Chondrocyte (in vitro differentiated cells): ENCODE data around the gene TMEM151A. TPM values are rescaled to one million over a fixed set of nuclear protein-coding genes. Genes with fewer than 3 reads are reported as not detected.
A peak's percentile ranks its signal among the peaks of the same experiment; 100 is the strongest.
"Not testable (repeated sequence)": the region's sequence is repeated elsewhere in the genome, so short reads cannot be mapped to it uniquely, and the experiment has no call there.

Experiments used
- DNase-seq: peaks from one replicate; pipeline ENCODE4 v3.0.0; 2021; ENCODE audit warnings: mixed read lengths, low spot score
- H3K27ac Mint-ChIP-seq: one replicate; pipeline ENCODE4 v1.8.0; 2021; ENCODE audit warnings: mild to moderate bottlenecking, moderate library complexity, mixed read lengths; ENCODE audit not compliant: unreplicated experiment
- H3K27me3 Mint-ChIP-seq: 2 replicates; pipeline ENCODE4 v1.8.0; 2021; ENCODE audit warnings: low read depth, mixed read lengths
- H3K36me3 Mint-ChIP-seq: 2 replicates; pipeline ENCODE4 v1.8.0; 2021; ENCODE audit warnings: low read depth, mixed read lengths
- H3K4me1 Mint-ChIP-seq: 2 replicates; pipeline ENCODE4 v1.8.0; 2021; ENCODE audit warnings: low read depth, mild to moderate bottlenecking, mixed read lengths
- H3K4me3 Mint-ChIP-seq: one replicate; pipeline ENCODE4 v1.8.0; 2021; ENCODE audit warnings: mild to moderate bottlenecking, moderate library complexity, mixed read lengths; ENCODE audit not compliant: unreplicated experiment
- H3K9me3 Mint-ChIP-seq: 2 replicates; pipeline ENCODE4 v1.8.0; 2021; ENCODE audit warnings: low read depth, mixed read lengths
- total RNA-seq: library from RNA; stranded (reverse); gene quantifications from 3 replicates; pipeline ENCODE4 v1.2.1, GENCODE V29; 2021
- TF ChIP-seq, protein P1 (sequence below): fragments of 200-600 bp; sonication (generic); IDR thresholded peaks from 2 replicates; pipeline ENCODE4 v1.5.0; 2021; ENCODE audit warnings: antibody characterized with exemption, mild to moderate bottlenecking, moderate library complexity

Gene TMEM151A
- total RNA-seq, 1 donor from 2014 or later, result 4.7 TPM

DNA sequence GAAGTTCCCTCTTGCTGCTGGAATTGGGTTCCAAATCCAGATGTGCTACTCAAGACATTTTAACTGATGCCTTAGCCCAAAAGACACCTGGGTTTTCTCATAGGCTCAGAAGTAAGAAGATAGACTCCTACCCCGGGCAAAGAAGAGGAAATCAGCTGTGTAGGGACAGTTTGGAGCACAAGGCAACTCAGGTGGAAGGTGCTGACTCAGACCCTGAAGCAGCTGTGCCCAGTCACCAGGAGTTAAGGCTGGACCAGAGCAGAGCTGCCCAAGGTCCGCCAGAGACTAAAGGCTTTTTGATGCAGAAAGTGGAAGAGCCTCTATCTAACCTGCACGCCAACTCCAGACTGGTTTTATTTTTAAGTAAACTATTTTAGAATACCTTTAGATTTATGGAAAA lies 43.9 kb upstream of the TMEM151A start:
- TF ChIP-seq, protein P1, sequence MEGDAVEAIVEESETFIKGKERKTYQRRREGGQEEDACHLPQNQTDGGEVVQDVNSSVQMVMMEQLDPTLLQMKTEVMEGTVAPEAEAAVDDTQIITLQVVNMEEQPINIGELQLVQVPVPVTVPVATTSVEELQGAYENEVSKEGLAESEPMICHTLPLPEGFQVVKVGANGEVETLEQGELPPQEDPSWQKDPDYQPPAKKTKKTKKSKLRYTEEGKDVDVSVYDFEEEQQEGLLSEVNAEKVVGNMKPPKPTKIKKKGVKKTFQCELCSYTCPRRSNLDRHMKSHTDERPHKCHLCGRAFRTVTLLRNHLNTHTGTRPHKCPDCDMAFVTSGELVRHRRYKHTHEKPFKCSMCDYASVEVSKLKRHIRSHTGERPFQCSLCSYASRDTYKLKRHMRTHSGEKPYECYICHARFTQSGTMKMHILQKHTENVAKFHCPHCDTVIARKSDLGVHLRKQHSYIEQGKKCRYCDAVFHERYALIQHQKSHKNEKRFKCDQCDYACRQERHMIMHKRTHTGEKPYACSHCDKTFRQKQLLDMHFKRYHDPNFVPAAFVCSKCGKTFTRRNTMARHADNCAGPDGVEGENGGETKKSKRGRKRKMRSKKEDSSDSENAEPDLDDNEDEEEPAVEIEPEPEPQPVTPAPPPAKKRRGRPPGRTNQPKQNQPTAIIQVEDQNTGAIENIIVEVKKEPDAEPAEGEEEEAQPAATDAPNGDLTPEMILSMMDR, result no peak
- no peak for DNase-seq
- no peaks in the 10 kb centered on the region for H3K9me3 Mint-ChIP-seq
- no peak overlapping the region for H3K27ac Mint-ChIP-seq
- no peaks in the 10 kb centered on the region for H3K27me3 Mint-ChIP-seq
- H3K4me3 Mint-ChIP-seq, result no peak overlapping the region
- peaks cover 24% of the 10 kb centered on the region for H3K36me3 Mint-ChIP-seq
- no peaks in the 10 kb centered on the region for H3K4me1 Mint-ChIP-seq

- no peaks in the 10 kb centered on the region for H3K27me3 Mint-ChIP-seq
- H3K27ac Mint-ChIP-seq, result no peak overlapping the region
- TF ChIP-seq, protein P1, result no peak
- peaks cover 24% of the 10 kb centered on the region for H3K36me3 Mint-ChIP-seq
- no peaks in the 10 kb centered on the region for H3K9me3 Mint-ChIP-seq
- no peak for DNase-seq
- no peaks in the 10 kb centered on the region for H3K4me1 Mint-ChIP-seq
- H3K4me3 Mint-ChIP-seq, result no peak overlapping the region
Measured at GRCh38 chr11:66248903-66249302, 42.8 kb upstream of the TMEM151A start.

DNA sequence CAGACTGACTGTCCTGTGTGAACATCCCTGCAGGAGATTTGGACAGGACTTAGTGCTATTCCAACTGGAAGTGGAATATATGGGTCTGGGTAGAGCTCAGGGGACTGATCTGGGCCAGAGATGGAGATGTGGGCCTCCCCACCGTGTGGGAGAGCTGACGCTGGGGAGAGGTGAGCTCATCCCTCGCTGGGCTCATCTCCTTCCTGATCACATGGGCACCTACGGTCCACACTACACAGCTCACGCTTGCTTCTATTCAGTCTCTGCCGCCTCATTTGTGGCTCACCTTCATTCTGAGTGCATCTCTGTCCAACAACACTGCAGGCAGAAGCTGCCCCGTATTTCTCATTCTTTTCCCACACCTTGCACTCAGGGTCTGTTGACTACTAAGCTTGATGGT lies 39.9 kb upstream of the TMEM151A start:
- H3K4me1 Mint-ChIP-seq, result peaks cover 3% of the 10 kb centered on the region
- H3K36me3 Mint-ChIP-seq, result peaks cover 19% of the 10 kb centered on the region
- DNase-seq, result no peak
- H3K27me3 Mint-ChIP-seq, result no peaks in the 10 kb centered on the region
- H3K9me3 Mint-ChIP-seq, result no peaks in the 10 kb centered on the region
- TF ChIP-seq, protein P1, result no peak
- no peak overlapping the region for H3K27ac Mint-ChIP-seq
- H3K4me3 Mint-ChIP-seq, result no peak overlapping the region

DNA sequence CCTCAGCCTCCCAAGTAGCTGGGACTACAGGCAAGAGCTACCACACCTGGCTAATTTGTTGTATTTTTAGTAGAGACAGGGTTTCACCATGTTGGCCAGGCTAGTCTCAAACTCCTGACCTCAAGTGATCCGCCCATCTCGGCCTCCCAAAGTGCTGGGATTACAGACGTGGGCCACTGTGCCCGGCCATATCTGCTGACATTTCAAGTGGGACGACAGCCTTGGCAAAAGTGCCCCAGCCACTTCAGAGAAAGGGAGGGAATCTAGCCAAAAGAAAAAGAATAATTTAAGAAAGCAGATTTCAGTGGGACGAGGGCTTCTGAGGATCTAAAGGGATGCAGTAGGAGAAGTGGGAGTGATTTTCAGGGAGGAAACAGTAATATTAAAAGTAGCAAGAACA lies 38.6 kb upstream of the TMEM151A start:
- not testable (repeated sequence) for H3K4me3 Mint-ChIP-seq, DNase-seq, H3K9me3 Mint-ChIP-seq, H3K4me1 Mint-ChIP-seq, H3K27ac Mint-ChIP-seq, H3K27me3 Mint-ChIP-seq
- peaks cover 18% of the 10 kb centered on the region for H3K36me3 Mint-ChIP-seq

DNA sequence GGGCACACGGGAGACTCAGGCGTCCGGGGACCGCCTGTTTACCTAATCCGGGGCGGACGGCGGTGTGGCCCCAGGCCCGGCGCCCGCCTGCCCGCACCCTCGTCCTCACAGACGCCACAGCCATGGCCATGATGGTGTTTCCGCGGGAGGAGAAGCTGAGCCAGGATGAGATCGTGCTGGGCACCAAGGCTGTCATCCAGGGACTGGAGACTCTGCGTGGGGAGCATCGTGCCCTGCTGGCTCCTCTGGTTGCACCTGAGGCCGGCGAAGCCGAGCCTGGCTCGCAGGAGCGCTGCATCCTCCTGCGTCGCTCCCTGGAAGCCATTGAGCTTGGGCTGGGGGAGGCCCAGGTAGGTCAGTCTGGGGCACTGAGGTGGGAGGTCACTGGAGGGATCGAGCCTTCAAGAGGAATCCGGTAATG lies 33.2 kb upstream of the TMEM151A start:
- DNase-seq, result no peak
- Mint-ChIP-seq H3K36me3 (peaks cover 10% of the 10 kb centered on the region), H3K27me3 (no peaks in the 10 kb centered on the region), H3K4me1 (peaks cover 22% of the 10 kb centered on the region), H3K27ac (peak overlapping the region; percentile 22), H3K4me3 (peak overlapping the region; percentile 81), H3K9me3 (no peaks in the 10 kb centered on the region)
- TF ChIP-seq, protein P1, result peak; percentile 15

DNA sequence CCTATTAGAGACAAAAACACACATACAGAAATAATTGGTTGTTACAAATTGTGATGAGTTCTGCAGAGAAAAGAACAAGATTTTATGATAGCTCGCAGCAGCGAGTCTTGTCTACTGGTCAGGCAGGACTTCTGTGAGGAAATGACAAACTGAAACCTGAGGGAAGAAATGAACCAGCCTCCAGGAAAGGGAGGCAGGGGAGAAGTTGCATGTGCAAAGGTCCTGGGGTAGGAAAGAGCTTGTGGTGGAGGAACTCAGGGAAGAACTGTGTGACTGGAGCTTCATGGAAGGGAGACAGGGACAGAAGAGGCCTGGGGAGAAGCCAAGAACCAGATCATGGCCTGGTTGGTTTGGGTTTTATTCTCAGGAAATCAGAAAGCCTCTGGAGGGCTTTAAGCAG lies 32.5 kb upstream of the TMEM151A start:
- TF ChIP-seq, protein P1, result no peak
- peak overlapping the region; percentile 81 for H3K4me3 Mint-ChIP-seq
- H3K27ac Mint-ChIP-seq, result no peak overlapping the region
- no peaks in the 10 kb centered on the region for H3K9me3 Mint-ChIP-seq
- H3K4me1 Mint-ChIP-seq, result peaks cover 22% of the 10 kb centered on the region
- DNase-seq, result no peak
- no peaks in the 10 kb centered on the region for H3K27me3 Mint-ChIP-seq
- H3K36me3 Mint-ChIP-seq, result peaks cover 13% of the 10 kb centered on the region
